ENCODE data around the gene MTMR11.
"Not testable (repeated sequence)": the region's sequence is repeated elsewhere in the genome, so short reads cannot be mapped to it uniquely, and the experiment has no call there.

MTMR11 gene

DNA sequence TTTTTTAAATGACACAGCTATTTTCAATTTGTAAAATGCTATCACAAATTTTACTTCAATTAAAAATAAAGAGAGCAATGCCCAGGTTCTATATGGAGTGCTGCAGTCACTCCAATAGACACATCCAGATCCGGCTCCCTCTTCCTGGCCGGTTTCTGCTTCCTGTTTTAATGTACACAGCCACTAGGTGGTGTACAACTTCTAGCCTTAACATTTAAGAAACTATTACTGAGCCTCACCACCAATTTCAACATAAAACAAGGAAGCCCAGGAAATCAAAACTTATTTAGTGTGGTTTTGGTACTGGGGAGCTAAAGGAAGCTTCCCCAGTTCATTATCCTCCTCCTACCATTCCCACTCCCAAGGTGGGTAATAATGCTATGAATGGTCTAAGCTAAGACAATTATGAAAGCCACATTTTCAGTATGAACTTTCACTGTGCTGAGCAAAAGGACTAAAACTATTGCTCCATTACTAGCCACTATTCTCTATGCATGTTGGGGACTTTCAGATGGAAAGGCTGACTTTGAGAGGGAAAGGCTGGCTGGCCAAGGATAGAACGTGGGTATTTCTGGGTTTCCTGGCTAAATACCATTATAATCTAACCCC lies 25.5 kb upstream of the MTMR11 start:
- Mint-ChIP-seq H3K27me3 (no peaks in the 10 kb centered on the region), H3K4me1 (ENCODE audit: low read depth in 2 of 2) (peaks cover 4 to 12% of the 10 kb centered on the region in 2 donors), H3K36me3 (ENCODE audit: insufficient read depth) (peaks cover 27% of the 10 kb centered on the region), H3K9me3 (no peaks in the 10 kb centered on the region), H3K4me3 (no peak overlapping the region), H3K27ac (peak overlapping the region in 1 of 2 donors; percentile 11)
- peak; percentile 77 for ATAC-seq (replicated peaks)
- DNase-seq = peak; percentile 33 to 44 (median 44)

DNA sequence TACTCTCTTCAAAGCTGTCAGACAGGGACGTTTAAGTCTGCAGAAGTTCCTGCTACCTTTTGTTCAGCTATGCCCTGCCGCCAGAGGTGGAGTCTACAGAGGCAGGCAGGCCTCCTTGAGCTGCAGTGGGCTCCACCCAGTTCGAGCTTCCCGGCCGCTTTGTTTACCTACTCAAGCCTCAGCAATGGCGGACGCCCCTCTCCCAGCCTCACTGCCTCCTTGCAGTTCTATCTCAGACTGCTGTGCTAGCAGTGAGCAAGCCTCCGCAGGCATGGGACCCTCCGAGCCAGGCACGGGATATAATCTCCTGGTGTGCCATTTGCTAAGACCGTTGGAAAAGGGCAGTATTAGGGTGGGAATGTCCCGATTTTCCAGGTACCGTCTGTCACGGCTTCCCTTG lies 20.9 kb upstream of the MTMR11 start:
- not testable (repeated sequence) for H3K27ac Mint-ChIP-seq; ATAC-seq (replicated peaks); H3K36me3 Mint-ChIP-seq (ENCODE audit: insufficient read depth); DNase-seq; H3K9me3 Mint-ChIP-seq; H3K27me3 Mint-ChIP-seq; H3K4me1 Mint-ChIP-seq (ENCODE audit: low read depth in 2 of 2); H3K4me3 Mint-ChIP-seq

- no peaks in the 10 kb centered on the region for H3K4me1 Mint-ChIP-seq (ENCODE audit: low read depth in 2 of 2)
- ATAC-seq (replicated peaks) (no peak), DNase-seq (no peak)
- H3K27ac Mint-ChIP-seq = peak overlapping the region in 1 of 2 donors; percentile 59
- no peak overlapping the region for H3K4me3 Mint-ChIP-seq
- no peaks in the 10 kb centered on the region for H3K27me3 Mint-ChIP-seq
- H3K36me3 Mint-ChIP-seq (ENCODE audit: insufficient read depth) = peaks cover 33% of the 10 kb centered on the region
- no peaks in the 10 kb centered on the region for H3K9me3 Mint-ChIP-seq
These were observed 13.2 kb upstream of the MTMR11 start for GRCh38 chr1:149949911-149950310.

DNA sequence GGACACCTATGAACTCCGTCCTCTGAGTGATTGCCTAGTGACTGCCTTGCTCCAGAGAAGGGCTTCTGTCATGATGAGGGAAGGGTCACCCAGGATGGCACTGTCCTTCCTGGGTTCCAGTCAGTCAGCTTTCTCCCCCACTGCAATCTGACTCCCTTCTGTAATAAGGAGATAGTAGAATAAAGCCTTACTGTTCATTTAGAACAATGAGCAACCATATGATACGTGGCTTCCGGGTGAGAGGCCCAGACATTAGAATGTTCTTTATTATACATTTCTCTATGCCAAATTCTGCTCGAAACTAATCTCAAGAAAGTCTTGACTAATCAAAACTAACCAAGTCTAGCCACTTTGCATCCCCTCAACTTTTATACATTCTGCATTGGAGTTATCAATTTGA lies 8.5 kb upstream of the MTMR11 start:
- no peak for DNase-seq
- H3K27me3 Mint-ChIP-seq = no peaks in the 10 kb centered on the region
- H3K9me3 Mint-ChIP-seq = no peaks in the 10 kb centered on the region
- H3K4me1 Mint-ChIP-seq (ENCODE audit: low read depth in 2 of 2) = peaks cover 0 to 4% of the 10 kb centered on the region in 2 donors
- no peak for ATAC-seq (replicated peaks)
- no peak overlapping the region for H3K27ac Mint-ChIP-seq
- H3K4me3 Mint-ChIP-seq = no peak overlapping the region
- peaks cover 30% of the 10 kb centered on the region for H3K36me3 Mint-ChIP-seq (ENCODE audit: insufficient read depth)

GRCh38 chr1:149942885-149943284 lies 6.2 kb upstream of the MTMR11 start:
- ATAC-seq (replicated peaks) = no peak
- Mint-ChIP-seq H3K27ac (peak overlapping the region; percentile 2 to 62), H3K4me1 (ENCODE audit: low read depth in 2 of 2) (peaks cover 8 to 13% of the 10 kb centered on the region in 2 donors), H3K36me3 (ENCODE audit: insufficient read depth) (peaks cover 15% of the 10 kb centered on the region), H3K4me3 (no peak overlapping the region), H3K9me3 (no peaks in the 10 kb centered on the region), H3K27me3 (no peaks in the 10 kb centered on the region)
- no peak for DNase-seq

- no peak overlapping the region for H3K4me3 Mint-ChIP-seq
- no peaks in the 10 kb centered on the region for H3K9me3 Mint-ChIP-seq
- H3K36me3 Mint-ChIP-seq (ENCODE audit: insufficient read depth) = peaks cover 14% of the 10 kb centered on the region
- no peak overlapping the region for H3K27ac Mint-ChIP-seq
- ATAC-seq (replicated peaks) (no peak), DNase-seq (no peak)
- H3K27me3 Mint-ChIP-seq = no peaks in the 10 kb centered on the region
- H3K4me1 Mint-ChIP-seq (ENCODE audit: low read depth in 2 of 2) = peaks cover 15% of the 10 kb centered on the region in 2 donors
These were observed 5.5 kb upstream of the MTMR11 start for GRCh38 chr1:149942207-149942606.

GRCh38 chr1:149940427-149940826 lies 3.7 kb upstream of the MTMR11 start:
- Mint-ChIP-seq H3K4me1 (ENCODE audit: low read depth in 2 of 2) (peaks cover 15 to 16% of the 10 kb centered on the region in 2 donors), H3K4me3 (peak overlapping the region in 1 of 2 donors; percentile 21), H3K9me3 (no peaks in the 10 kb centered on the region), H3K27ac (peak overlapping the region in 1 of 2 donors; percentile 60), H3K27me3 (no peaks in the 10 kb centered on the region), H3K36me3 (ENCODE audit: insufficient read depth) (no peaks in the 10 kb centered on the region)
- ATAC-seq (replicated peaks) (no peak), DNase-seq (no peak)

- not testable (repeated sequence) for ATAC-seq (replicated peaks); H3K27me3 Mint-ChIP-seq; DNase-seq; H3K36me3 Mint-ChIP-seq (ENCODE audit: insufficient read depth); H3K9me3 Mint-ChIP-seq
- peak overlapping the region; percentile 56 to 69 for H3K27ac Mint-ChIP-seq
- H3K4me3 Mint-ChIP-seq = peak overlapping the region in 1 of 2 donors; percentile 19
- peaks cover 13 to 16% of the 10 kb centered on the region in 2 donors for H3K4me1 Mint-ChIP-seq (ENCODE audit: low read depth in 2 of 2)
These were observed 2.0 kb upstream of the MTMR11 start for GRCh38 chr1:149938668-149939003.

DNA sequence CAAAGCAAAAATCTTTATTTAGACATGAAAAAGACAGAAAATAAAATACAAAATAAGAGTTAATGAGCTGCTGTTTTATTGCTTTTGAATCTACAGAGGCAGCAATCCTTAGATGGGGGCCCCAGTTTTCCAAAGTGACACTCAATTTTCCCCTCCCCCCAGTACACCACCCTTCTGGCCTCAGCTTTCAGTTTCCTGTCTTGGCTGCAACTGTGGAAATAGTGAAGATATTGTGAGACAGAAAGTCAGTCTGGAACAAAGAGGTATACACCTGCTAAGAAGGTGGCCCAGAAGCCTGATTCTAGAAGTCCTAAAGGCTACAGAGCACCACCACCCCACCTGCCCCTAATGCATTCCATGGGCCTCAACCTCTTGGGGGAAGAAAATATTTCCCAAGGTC lies 1.1 kb upstream of the MTMR11 start:
- Mint-ChIP-seq H3K9me3 (no peaks in the 10 kb centered on the region), H3K36me3 (ENCODE audit: insufficient read depth) (no peaks in the 10 kb centered on the region), H3K27me3 (peaks cover 0 to 14% of the 10 kb centered on the region in 2 donors), H3K27ac (peak overlapping the region in 1 of 2 donors; percentile 32), H3K4me3 (no peak overlapping the region), H3K4me1 (ENCODE audit: low read depth in 2 of 2) (peaks cover 11 to 16% of the 10 kb centered on the region in 2 donors)
- ATAC-seq (replicated peaks) = no peak
- no peak for DNase-seq

GRCh38 chr1:149936992-149937705 lies 470 bp upstream of the MTMR11 start:
- H3K4me1 Mint-ChIP-seq (ENCODE audit: low read depth in 2 of 2) = peaks cover 11 to 16% of the 10 kb centered on the region in 2 donors
- no peaks in the 10 kb centered on the region for H3K9me3 Mint-ChIP-seq
- H3K4me3 Mint-ChIP-seq = no peak overlapping the region
- DNase-seq = no peak
- no peak for ATAC-seq (replicated peaks)
- H3K36me3 Mint-ChIP-seq (ENCODE audit: insufficient read depth) = no peaks in the 10 kb centered on the region
- peaks cover 0 to 17% of the 10 kb centered on the region in 2 donors for H3K27me3 Mint-ChIP-seq
- H3K27ac Mint-ChIP-seq = peak overlapping the region in 1 of 2 donors; percentile 52

DNA sequence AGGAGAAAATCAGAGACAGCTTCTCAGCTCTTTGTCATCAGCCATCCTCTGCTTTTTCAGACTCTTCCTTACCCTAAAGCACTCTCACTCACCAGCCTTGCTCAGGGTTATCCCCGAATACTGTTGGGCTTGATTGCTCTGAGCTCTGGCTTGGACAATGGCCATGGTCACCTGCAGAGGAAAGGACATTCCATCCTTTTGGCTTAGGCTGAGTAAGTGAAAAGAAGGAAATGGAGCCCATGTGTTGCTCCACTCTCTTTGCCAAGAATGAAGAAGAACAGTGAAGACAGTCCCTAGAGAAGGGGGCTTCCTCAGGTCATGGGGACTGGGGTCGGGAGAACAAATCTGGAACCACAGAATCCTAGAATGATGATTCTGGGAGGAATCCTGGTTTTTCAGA lies 2.3 kb downstream of the MTMR11 start:
- ATAC-seq (replicated peaks) = no peak
- H3K9me3 Mint-ChIP-seq = no peaks in the 10 kb centered on the region
- DNase-seq = no peak
- no peak overlapping the region for H3K4me3 Mint-ChIP-seq
- peaks cover 11 to 19% of the 10 kb centered on the region in 2 donors for H3K4me1 Mint-ChIP-seq (ENCODE audit: low read depth in 2 of 2)
- H3K36me3 Mint-ChIP-seq (ENCODE audit: insufficient read depth) = no peaks in the 10 kb centered on the region
- H3K27ac Mint-ChIP-seq = no peak overlapping the region
- H3K27me3 Mint-ChIP-seq = peaks cover 13 to 38% of the 10 kb centered on the region in 2 donors

GRCh38 chr1:149933208-149933607 lies 3.5 kb downstream of the MTMR11 start:
- Mint-ChIP-seq H3K4me1 (ENCODE audit: low read depth in 2 of 2) (peaks cover 11 to 19% of the 10 kb centered on the region in 2 donors), H3K36me3 (ENCODE audit: insufficient read depth) (peaks cover 3% of the 10 kb centered on the region), H3K9me3 (no peaks in the 10 kb centered on the region), H3K27ac (no peak overlapping the region), H3K4me3 (no peak overlapping the region), H3K27me3 (peaks cover 13 to 38% of the 10 kb centered on the region in 2 donors)
- DNase-seq (no peak), ATAC-seq (replicated peaks) (no peak)

- no peak overlapping the region for H3K27ac Mint-ChIP-seq
- no peak for DNase-seq
- H3K27me3 Mint-ChIP-seq = peaks cover 13 to 38% of the 10 kb centered on the region in 2 donors
- H3K9me3 Mint-ChIP-seq = no peaks in the 10 kb centered on the region
- no peak overlapping the region for H3K4me3 Mint-ChIP-seq
- H3K36me3 Mint-ChIP-seq (ENCODE audit: insufficient read depth) = peaks cover 10% of the 10 kb centered on the region
- peaks cover 11 to 14% of the 10 kb centered on the region in 2 donors for H3K4me1 Mint-ChIP-seq (ENCODE audit: low read depth in 2 of 2)
- no peak for ATAC-seq (replicated peaks)
These were observed 4.2 kb downstream of the MTMR11 start for GRCh38 chr1:149932474-149932873.

- H3K27ac Mint-ChIP-seq = peak overlapping the region in 1 of 2 donors; percentile 3
- ATAC-seq (replicated peaks) = no peak
- H3K4me3 Mint-ChIP-seq = no peak overlapping the region
- peaks cover 17% of the 10 kb centered on the region for H3K36me3 Mint-ChIP-seq (ENCODE audit: insufficient read depth)
- no peak for DNase-seq
- no peaks in the 10 kb centered on the region for H3K9me3 Mint-ChIP-seq
- peaks cover 15 to 18% of the 10 kb centered on the region in 2 donors for H3K4me1 Mint-ChIP-seq (ENCODE audit: low read depth in 2 of 2)
- H3K27me3 Mint-ChIP-seq = peaks cover 13 to 38% of the 10 kb centered on the region in 2 donors
These were observed 5.4 kb downstream of the MTMR11 start for GRCh38 chr1:149931212-149931790.
